GM21529 (cell line): Measurements from ENCODE around the gene NEDD4L.

ENCODE experiments used
- ATAC-seq: cut with Tn5 transposase; IDR thresholded peaks from one replicate; pipeline ENCODE4 v1.9.1; 2021; ENCODE audit not compliant: unreplicated experiment

The NEDD4L gene

GRCh38 chr18:58051765-58052460 lies 7.9 kb downstream of the NEDD4L start:
- ATAC-seq, result peak; percentile 76

GRCh38 chr18:58052960-58053359 lies 8.9 kb downstream of the NEDD4L start:
- no peak for ATAC-seq

DNA sequence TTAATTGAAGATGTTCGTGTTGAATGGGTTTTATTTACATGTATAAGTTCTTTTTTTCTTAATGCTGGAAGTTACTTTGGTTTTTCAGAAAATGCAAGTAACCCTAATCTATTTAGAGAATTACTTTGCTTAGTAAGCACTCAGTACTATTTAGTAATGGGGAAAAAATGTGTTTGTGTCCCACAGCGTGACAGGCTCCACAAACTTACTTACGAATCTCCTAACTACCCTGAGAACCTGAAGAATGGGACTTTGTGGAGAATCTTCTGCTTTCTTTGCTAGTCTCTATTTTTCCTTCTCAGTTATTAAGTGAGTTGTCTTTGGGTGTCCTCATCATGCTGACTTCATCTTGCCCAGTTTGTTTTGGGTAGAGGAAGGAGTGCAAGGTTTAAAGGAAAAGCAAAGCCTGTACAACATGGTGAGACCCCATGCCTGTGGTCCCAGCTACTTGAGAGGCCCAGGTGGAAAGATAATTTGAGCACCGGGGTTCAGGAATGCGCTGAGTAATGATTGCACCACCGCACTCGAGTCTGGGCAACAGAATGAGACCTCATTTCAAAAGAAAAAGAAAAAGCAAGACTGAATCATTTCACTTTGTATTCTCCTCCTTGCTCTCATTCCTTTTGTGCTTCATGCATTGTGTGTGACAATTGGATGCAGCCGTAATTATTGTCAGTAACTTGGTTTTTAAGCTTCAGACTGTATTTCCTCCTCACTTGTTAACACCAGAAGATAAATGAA lies 10.2 kb downstream of the NEDD4L start:
- no peak for ATAC-seq

- ATAC-seq, result no peak
Measured at GRCh38 chr18:58055890-58056558, 12.0 kb downstream of the NEDD4L start.

DNA sequence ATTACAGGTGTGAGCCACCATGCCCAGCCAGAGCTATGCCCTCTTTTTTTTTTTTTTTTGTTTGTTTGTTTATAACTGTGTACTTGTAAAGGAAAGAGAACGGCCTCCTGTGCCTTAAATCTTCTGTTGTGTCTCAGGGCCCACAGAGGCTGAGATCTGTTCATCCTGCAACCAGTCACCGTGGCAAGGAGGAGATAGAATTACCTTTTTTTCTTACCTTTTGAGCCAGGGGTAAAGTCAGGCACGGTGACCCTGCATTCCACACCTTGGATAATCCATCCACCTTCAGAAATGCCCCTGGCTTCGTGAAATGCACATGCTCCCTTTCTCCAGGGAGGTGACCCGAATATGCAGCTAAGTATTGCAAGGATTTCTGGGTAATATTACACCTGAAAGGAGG lies 12.8 kb downstream of the NEDD4L start:
- ATAC-seq, result no peak

DNA sequence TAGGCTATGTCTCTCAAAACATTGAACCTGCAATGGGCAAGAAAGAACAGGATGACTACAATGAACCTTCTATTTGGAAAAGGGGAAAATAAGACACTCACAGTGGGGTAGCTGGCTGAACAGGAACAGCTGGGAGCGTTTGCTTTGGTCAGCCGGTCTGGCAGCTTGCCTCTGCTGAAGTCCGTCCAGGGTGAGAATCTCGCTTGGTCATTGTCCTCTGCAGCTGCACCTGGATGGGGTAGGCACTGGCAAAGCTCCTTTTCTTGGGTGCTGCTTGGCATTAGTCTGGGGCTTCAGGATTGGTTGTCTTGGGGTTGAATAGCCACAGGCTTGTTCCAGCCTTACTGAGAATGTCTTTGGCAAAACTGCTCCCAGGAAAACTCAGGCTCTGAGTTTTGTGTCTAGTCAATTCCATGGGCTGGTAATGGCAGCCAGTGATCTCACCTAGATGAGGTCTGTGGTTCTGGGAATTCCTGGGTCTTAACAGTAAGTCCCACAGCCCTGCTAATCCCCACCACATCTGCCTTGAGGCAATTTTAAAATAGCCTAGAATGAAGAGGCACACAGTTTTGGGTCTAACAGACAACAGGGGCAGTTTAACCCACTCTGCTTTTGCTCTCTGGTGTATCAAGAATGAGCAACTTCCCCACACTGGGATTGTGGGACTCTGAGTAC lies 13.4 kb downstream of the NEDD4L start:
- ATAC-seq, result no peak

GRCh38 chr18:58058720-58059119 lies 14.7 kb downstream of the NEDD4L start:
- no peak for ATAC-seq

GRCh38 chr18:58060254-58060653 lies 16.2 kb downstream of the NEDD4L start:
- no peak for ATAC-seq

DNA sequence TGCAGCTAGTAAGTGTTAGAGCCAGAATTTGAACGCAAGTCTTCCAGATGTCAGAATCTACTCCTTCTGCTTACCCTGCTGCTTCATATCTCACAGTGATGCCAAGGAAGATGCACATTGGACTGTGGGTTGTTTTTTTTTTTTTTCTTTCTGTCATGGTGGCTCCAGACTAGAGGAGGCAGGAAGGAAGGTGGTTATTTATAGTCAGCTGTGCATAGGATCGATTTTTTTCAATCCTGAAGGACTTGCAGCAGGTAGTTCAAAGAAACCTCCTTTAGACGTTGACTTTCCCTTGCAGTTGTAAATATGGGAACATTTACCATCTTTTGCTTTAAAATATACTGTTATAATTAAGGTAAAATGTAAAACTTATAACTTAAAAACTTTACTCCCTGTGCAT lies 17.3 kb downstream of the NEDD4L start:
- no peak for ATAC-seq

DNA sequence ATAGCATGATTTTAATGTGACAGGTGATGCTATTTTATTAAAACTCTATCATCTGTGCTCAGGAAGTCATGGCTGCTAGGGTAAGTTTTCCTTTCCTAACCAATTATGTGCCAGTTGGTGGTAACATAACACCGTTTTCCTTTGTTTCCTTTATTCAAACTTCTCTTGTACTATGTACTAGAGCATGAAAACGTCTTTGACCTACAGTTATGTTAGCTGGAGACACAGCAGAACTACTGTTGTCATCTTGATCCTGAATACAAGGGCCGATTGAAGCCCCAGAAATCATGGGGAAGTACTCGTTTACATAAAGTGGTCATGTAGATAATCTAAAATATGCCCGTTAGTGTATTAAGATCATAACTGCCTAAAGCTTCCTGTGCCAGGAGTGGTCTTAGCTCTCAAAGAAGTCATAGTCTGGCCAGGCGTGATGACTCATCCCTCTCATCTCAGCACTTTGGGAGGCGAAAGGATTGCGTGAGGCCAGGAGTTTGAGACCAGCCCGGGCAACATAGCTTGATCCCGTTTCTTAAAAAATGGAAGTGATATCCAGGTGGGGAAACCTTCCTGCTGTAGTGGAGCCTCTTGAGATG lies 20.5 kb downstream of the NEDD4L start:
- no peak for ATAC-seq

DNA sequence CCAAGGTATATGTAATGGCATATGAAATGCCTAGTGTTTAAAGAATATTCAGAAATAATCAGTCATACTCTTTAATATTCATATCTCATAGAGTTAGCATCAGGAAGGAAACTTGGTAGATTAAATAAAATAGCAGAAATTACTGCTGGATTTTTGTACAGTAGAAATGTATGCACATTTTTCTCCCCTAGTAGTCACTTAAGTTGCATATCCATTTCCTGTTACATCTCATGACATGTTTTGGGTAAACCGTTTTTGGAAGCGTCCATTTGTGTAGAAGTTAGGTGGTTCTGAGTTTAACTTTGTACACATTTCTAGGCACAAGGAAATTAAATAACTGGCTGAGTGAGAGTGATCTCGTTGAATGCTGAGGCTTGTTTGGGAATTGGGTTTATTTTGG lies 21.9 kb downstream of the NEDD4L start:
- no peak for ATAC-seq

DNA sequence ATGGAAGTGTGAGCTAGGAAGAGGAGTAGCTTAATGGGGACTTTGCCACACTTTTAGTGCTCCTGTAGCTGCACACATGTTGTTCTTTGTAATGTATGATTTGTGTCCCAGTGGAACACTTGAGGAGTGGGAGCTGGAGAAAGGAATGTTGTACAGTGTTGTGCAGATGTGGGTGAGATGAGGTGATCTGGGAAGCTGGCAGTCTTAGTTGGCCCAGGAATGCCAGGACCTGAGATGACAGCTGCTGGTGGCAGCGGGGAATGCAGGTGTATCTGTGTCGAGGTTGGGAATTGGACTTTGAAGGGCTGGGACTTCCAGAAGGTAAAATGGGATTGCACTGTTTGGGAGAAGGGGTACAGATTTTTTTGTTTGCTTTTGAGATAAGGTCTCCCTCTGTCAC lies 23.6 kb downstream of the NEDD4L start:
- no peak for ATAC-seq

DNA sequence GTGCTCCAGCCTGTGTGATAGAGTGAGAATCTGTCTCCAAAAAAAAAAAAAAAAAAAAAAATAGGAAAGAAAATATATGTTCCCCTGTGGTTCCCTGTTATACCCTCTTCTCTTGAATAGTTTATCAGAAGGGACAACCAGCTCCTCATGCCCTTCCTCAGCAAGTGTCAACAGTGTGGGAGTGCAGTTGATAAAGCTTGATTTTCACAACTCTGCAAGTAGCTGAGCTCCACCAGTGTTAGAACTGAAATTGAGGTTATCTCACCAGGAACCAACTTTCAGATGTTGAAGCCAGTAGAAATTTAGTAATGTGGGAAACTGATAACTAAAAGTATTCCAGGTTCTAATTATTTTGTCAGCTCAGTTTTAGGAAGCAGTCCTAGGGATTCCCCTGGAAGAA lies 25.1 kb downstream of the NEDD4L start:
- no peak for ATAC-seq

DNA sequence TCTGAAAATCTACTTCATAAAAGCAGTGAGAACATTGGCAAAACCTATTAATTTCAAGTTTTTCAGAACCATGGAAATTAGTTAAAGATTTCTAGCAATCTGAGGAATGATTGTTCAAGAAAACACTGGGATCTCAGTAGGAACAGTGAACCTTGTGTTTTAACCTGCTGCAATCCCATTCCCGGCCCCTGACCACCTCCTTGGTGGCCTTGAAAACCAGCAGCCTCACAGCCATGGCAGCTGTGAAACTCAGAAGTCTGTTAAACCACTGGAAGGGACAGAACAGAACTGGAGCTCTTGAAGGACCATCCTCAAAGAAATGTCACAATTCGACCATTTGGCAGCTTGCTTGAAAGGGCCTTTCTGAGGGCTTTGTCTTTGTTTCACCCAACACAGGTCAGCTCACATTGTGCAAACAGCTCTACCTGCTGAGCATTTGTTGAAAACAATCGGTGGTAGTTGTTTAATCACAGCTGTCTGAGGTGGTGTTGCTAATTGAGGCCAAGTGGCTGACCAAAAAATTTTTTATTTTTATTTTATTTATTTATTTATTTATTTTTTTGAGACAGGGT lies 25.8 kb downstream of the NEDD4L start:
- no peak for ATAC-seq

- no peak for ATAC-seq
Measured at GRCh38 chr18:58076052-58076451, 32.0 kb downstream of the NEDD4L start.

- ATAC-seq, result no peak
Measured at GRCh38 chr18:58077329-58077728, 33.3 kb downstream of the NEDD4L start.

- no peak for ATAC-seq
Measured at GRCh38 chr18:58078889-58079573, 35.0 kb downstream of the NEDD4L start.

DNA sequence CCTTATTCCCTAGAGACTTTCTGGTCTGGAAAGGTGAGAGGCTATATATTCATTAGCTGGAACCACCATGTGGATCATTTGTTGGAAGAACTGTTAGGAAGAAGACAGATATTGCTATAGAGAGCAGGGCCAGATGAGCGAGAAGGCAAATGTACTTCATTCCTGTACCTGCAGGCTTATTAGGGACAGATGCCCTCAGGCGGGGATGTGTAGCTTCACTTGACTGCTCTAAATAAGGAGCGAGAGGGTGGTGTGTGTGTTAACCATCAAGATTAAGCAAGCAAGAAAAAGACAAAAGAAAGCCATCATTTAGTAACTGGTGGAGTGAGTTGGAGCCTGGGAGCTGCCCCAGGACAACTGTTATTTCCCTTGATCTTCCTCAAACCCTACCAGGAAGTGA lies 36.4 kb downstream of the NEDD4L start:
- no peak for ATAC-seq

- ATAC-seq, result no peak
Measured at GRCh38 chr18:58087928-58088690, 44.1 kb downstream of the NEDD4L start.

DNA sequence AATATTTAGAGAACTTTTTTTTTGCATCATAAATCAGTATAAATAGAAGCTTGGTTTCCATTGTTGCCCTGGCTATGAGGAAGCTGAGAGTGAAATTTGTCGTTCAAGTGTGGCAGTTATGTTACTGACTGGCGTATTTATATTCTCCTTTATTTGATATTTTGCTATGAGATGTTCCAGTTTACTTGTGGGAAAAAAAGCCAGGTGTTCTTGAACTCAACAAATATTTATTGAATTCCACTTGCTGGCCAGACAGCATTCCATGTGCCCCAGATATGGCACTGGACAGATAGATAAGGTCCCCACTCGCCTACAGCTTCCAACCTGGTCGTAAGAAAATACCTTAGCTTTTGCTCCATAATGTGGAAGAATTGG lies 44.7 kb downstream of the NEDD4L start:
- ATAC-seq, result no peak
